Skeletal muscle satellite cell (primary cell): ENCODE data around the gene PPAN.

ENCODE experiments used
- H3K27me3 ChIP-seq: 2 replicates; pipeline ENCODE4 v1.7.0; 2013; ENCODE audit warnings: low read length; ENCODE audit not compliant: control insufficient read depth, insufficient read depth
- H3K36me3 ChIP-seq: 2 replicates; pipeline ENCODE4 v1.7.0; 2013; ENCODE audit warnings: mild to moderate bottlenecking, control low read depth, low read length; ENCODE audit not compliant: insufficient read depth
- H3K4me1 ChIP-seq: 2 replicates; pipeline ENCODE4 v1.7.0; 2013; ENCODE audit warnings: low read length; ENCODE audit not compliant: control insufficient read depth, insufficient read depth
- H3K4me2 ChIP-seq: 2 replicates; pipeline ENCODE4 v1.7.0; 2013; ENCODE audit warnings: mild to moderate bottlenecking, low read length
- H3K4me3 ChIP-seq: 2 replicates; pipeline ENCODE4 v1.7.0; 2013; ENCODE audit warnings: low read length
- H3K9ac ChIP-seq: 2 replicates; pipeline ENCODE4 v1.7.0; 2013; ENCODE audit warnings: mild to moderate bottlenecking, low read depth, low read length, moderate library complexity
- H3K9me3 ChIP-seq: replicated peaks from 2 replicates; pipeline ENCODE4 v1.7.0; 2013; ENCODE audit warnings: mild to moderate bottlenecking, control low read depth, low read length

The PPAN gene

GRCh38 chr19:10110076-10110971, 4.2 kb downstream of the PPAN start:
- Histone ChIP-seq H3K4me3 (no peak overlapping the region), H3K4me2 (no peak overlapping the region), H3K27me3 (no peaks in the 10 kb centered on the region), H3K36me3 (peaks cover 58% of the 10 kb centered on the region), H3K9me3 (no peaks in the 10 kb centered on the region), H3K4me1 (peaks cover 13% of the 10 kb centered on the region), H3K9ac (no peak overlapping the region)

- H3K36me3 ChIP-seq, result peaks cover 64% of the 10 kb centered on the region
- no peak overlapping the region for H3K4me3 ChIP-seq
- no peaks in the 10 kb centered on the region for H3K27me3 ChIP-seq
- H3K9me3 ChIP-seq, result no peaks in the 10 kb centered on the region
- no peak overlapping the region for H3K9ac ChIP-seq
- no peak overlapping the region for H3K4me2 ChIP-seq
- H3K4me1 ChIP-seq, result peaks cover 10% of the 10 kb centered on the region
Observed at GRCh38 chr19:10110972-10111317, 4.8 kb downstream of the PPAN start.

- Histone ChIP-seq H3K9ac (no peak within 1 kb of the TSS), H3K9me3 (no peaks in the 10 kb centered on the region), H3K27me3 (no peaks in the 10 kb centered on the region), H3K4me3 (no peak within 1 kb of the TSS), H3K36me3 (peaks cover 68% of the 10 kb centered on the region), H3K4me2 (no peak within 1 kb of the TSS), H3K4me1 (peaks cover 10% of the 10 kb centered on the region)
Observed at GRCh38 chr19:10111405-10111811, 5.2 kb downstream of the PPAN start, which contains the start of gene P2RY11. P2RY11 (plus strand) TSS chr19:10111693; CDS start chr19:10111722, 29 bp downstream.

- Histone ChIP-seq H3K36me3 (peaks cover 75% of the 10 kb centered on the region), H3K27me3 (no peaks in the 10 kb centered on the region), H3K4me3 (no peak overlapping the region), H3K9me3 (no peaks in the 10 kb centered on the region), H3K4me2 (no peak overlapping the region), H3K9ac (no peak overlapping the region), H3K4me1 (peaks cover 8% of the 10 kb centered on the region)
Observed at GRCh38 chr19:10112037-10112761, 6.0 kb downstream of the PPAN start.

- Histone ChIP-seq H3K36me3 (peaks cover 75% of the 10 kb centered on the region), H3K9me3 (no peaks in the 10 kb centered on the region), H3K4me1 (no peaks in the 10 kb centered on the region), H3K9ac (no peak overlapping the region), H3K4me3 (no peak overlapping the region), H3K27me3 (no peaks in the 10 kb centered on the region), H3K4me2 (no peak overlapping the region)
Observed at GRCh38 chr19:10112895-10113591, 6.9 kb downstream of the PPAN start.

GRCh38 chr19:10113592-10113963, 7.4 kb downstream of the PPAN start:
- no peaks in the 10 kb centered on the region for H3K9me3 ChIP-seq
- no peak overlapping the region for H3K4me3 ChIP-seq
- H3K4me2 ChIP-seq, result no peak overlapping the region
- peaks cover 75% of the 10 kb centered on the region for H3K36me3 ChIP-seq
- peaks cover 2% of the 10 kb centered on the region for H3K4me1 ChIP-seq
- no peak overlapping the region for H3K9ac ChIP-seq
- H3K27me3 ChIP-seq, result no peaks in the 10 kb centered on the region

GRCh38 chr19:10113964-10114650, 7.9 kb downstream of the PPAN start:
- Histone ChIP-seq H3K9me3 (no peaks in the 10 kb centered on the region), H3K27me3 (no peaks in the 10 kb centered on the region), H3K4me1 (peaks cover 7% of the 10 kb centered on the region), H3K4me3 (no peak overlapping the region), H3K4me2 (no peak overlapping the region), H3K36me3 (peaks cover 74% of the 10 kb centered on the region), H3K9ac (no peak overlapping the region)

- Histone ChIP-seq H3K9ac (no peak overlapping the region), H3K9me3 (no peaks in the 10 kb centered on the region), H3K4me1 (peaks cover 7% of the 10 kb centered on the region), H3K36me3 (peaks cover 66% of the 10 kb centered on the region), H3K4me3 (no peak overlapping the region), H3K4me2 (no peak overlapping the region), H3K27me3 (no peaks in the 10 kb centered on the region)
Observed at GRCh38 chr19:10114651-10115391, 8.7 kb downstream of the PPAN start.

- Histone ChIP-seq H3K4me2 (no peak overlapping the region), H3K9ac (no peak overlapping the region), H3K4me1 (peaks cover 13% of the 10 kb centered on the region), H3K27me3 (no peaks in the 10 kb centered on the region), H3K36me3 (peaks cover 59% of the 10 kb centered on the region), H3K9me3 (no peaks in the 10 kb centered on the region), H3K4me3 (no peak overlapping the region)
Observed at GRCh38 chr19:10115392-10116084, 9.4 kb downstream of the PPAN start.

- no peaks in the 10 kb centered on the region for H3K9me3 ChIP-seq
- no peak overlapping the region for H3K4me2 ChIP-seq
- H3K4me3 ChIP-seq, result no peak overlapping the region
- peaks cover 18% of the 10 kb centered on the region for H3K4me1 ChIP-seq
- no peak overlapping the region for H3K9ac ChIP-seq
- no peaks in the 10 kb centered on the region for H3K27me3 ChIP-seq
- H3K36me3 ChIP-seq, result peaks cover 52% of the 10 kb centered on the region
Observed at GRCh38 chr19:10116085-10116865, 10.1 kb downstream of the PPAN start.
